Measurements from ENCODE around the gene GOLM1.
"Not testable (repeated sequence)": the region's sequence is repeated elsewhere in the genome, so short reads cannot be mapped to it uniquely, and the experiment has no call there.

The GOLM1 gene, protein sequence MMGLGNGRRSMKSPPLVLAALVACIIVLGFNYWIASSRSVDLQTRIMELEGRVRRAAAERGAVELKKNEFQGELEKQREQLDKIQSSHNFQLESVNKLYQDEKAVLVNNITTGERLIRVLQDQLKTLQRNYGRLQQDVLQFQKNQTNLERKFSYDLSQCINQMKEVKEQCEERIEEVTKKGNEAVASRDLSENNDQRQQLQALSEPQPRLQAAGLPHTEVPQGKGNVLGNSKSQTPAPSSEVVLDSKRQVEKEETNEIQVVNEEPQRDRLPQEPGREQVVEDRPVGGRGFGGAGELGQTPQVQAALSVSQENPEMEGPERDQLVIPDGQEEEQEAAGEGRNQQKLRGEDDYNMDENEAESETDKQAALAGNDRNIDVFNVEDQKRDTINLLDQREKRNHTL

DNA sequence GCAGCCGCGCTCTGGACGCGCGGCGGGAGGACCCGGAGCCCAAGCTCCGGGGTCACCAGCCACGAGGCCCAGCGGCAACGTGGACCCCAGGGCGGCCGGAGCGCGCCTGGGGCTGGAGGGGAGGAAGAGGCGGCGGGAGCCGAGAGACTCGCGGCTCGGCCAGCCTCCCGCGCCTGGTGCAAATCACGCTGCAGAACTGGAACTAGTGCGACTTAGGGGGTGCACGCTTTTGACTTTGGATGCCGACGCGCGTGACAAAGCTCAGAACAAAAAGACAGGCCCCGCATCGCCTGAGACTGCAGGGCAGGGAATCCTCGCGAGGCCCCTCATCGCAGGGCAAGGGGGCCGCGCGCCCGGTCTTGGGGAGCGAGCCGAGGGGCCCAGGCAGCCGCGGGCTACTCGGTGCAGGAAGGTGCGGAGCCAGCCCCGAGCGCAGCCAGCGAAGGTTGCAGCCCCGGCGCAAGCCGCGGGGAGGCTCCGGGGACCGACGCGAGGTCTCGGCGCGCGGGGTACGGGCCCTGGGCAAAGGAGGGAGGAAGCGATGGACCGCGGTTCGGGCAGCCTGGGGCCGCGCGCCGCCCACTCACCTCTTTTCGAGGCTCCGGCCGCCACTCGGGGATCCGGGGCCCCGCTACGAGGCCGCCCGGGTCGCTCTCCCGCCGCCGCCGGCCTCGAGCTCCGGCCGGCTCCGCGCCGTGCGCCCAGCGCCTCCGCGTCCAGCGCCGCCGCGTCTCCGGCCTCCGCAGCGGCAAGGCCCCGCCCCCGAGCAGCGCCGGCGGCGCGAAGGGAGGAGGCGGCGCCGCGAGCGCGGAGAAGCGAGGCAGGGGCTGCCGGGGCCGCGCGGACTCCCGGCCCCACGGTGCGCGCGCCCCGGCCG, at the start of gene GOLM1:
Gene GOLM1, minus strand, starts transcription at position 735 of the 877 bp plus-strand sequence. CDS start 20,238 bp downstream, outside the sequence.
- no peak for DNase-seq

DNA sequence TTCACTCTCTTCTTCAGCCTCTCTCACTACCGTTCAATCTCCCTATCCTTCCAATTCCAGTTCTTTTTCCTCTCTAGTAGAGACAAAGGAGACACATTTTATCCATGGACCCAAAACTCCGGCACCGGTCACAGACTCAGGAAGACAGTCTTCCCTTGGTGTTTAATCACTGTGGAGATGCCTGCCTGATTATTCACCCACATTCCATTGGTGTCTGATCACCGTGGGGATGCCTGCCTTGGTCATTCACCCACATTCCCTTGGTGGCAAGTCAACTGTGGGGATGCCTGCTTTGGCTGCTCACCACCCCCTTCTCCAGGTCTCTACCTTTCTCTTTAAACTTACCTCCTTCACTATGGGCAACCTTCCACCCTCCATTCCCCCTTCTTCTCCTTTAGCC, 47.3 kb upstream of the GOLM1 start:
- not testable (repeated sequence) for DNase-seq

DNA sequence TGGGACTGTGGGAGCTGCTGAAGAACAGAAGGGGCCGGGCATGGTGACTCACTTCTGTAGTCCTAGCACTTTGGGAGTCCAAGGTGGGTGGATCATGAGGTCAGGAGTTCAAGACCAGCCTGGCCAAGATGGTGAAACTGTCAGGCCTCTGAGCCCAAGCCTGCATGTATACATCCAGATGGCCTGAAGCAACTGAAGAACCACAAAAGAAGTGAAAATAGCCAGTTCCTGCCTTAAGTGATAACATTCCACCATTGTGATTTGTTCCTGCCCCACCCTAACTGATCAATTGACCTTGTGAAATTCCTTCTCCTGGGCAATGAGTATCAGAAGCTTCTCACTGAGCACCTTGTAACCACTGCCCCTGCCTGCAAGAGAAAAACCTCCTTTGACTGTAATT, 46.6 kb upstream of the GOLM1 start:
- not testable (repeated sequence) for DNase-seq

DNA sequence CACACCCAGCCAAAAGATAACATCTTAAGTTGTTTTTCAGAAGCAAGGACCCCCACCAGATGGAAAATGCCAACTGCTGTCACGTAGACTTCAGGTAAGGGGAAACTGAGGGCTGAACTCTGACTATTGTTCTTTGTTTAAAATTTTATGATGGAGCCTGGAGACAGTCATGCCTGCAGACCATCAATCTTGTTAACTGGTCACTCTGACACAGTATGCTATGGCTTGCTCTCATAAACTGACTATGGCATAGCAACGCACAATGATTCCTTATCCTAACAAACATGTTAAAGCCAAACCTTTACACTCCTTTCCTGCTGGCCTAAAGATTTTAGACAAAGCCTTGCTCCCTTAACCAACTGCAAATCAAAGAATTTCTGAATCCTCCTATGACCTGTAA, 43.6 kb upstream of the GOLM1 start:
- no peak for DNase-seq

DNA sequence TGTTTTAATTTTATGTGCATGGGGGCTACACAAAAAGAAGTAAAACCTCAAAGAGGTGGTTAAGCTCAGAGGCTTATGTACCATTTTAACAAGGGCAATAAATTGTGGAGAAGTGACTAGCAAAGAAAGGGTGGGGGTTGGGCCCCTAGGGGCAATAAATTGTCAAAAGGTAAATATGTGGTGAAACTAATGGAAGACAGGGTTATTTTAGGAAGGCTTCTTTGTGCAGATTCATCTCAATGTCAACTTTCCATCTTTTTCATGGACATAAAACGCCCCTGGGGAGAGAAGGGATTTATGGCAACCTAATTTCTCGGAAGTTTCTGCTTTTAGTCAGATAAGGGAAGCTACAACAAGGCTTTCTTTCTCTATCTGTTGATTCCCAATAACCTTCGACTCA, 42.5 kb upstream of the GOLM1 start:
- DNase-seq: no peak

DNA sequence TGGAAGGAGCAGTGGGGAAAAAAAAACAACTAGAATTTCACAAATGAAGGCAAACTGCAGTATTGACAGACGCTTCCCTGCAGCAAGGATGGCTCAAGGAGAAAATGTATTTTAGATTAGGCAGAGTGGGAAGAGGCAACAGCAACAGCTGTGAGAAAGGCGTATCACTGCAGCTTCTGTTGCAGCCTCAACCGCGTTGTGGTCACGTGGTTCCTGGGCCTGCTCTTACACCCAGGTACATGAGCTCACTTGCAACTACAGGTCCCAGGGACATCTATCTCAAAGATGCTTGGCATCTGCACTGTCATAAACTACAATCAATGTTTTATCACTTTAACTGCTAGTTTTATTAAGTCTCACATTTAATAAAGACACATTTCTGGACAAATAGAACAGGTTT, 36.0 kb upstream of the GOLM1 start:
- DNase-seq: no peak

DNA sequence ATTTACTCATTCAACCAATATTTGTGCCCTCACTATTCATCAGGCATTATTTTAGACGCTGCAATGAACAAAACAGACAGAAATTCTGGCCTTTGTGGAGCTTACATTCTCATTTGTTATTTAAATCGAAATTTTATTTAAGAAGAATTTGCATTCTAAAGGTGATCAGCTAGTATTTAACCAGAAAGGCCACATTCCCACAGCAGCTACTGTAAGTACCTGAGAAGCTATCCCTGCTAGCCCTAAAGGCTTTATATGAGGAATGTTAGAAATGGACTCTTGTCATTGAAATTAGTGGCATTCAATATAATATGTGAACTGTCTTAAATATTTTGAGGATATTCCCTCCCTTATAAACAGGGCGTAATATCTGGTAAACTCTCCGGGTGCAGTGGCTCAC, 35.0 kb upstream of the GOLM1 start:
- DNase-seq: no peak

DNA sequence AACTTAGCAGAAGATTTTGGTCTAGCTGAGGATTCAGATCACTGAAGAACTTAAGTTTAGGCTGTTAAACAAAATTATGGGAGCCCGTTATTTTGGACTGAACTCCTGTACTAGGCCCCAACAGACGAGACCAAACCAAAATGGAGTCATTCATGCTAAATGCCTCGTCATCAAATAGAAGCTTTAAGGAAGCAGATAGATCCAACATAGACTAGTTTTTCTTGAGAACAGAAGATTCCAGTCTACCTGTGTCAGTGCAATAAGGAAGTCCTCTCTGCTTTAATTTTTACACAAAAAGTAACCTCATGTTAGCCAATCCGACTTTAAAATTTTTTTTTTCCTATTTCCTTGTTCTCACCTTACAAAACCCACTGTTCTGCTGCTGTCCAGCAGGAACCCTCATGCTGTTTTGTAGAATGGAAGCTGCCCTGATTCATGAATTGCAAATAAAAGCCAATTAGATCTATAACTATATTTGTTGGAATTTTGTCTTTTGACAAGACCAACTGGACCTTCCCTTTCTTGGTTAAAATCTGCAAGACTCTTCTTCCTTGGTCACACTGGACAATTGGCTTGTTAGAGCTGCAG, 29.0 kb upstream of the GOLM1 start:
- DNase-seq: no peak

DNA sequence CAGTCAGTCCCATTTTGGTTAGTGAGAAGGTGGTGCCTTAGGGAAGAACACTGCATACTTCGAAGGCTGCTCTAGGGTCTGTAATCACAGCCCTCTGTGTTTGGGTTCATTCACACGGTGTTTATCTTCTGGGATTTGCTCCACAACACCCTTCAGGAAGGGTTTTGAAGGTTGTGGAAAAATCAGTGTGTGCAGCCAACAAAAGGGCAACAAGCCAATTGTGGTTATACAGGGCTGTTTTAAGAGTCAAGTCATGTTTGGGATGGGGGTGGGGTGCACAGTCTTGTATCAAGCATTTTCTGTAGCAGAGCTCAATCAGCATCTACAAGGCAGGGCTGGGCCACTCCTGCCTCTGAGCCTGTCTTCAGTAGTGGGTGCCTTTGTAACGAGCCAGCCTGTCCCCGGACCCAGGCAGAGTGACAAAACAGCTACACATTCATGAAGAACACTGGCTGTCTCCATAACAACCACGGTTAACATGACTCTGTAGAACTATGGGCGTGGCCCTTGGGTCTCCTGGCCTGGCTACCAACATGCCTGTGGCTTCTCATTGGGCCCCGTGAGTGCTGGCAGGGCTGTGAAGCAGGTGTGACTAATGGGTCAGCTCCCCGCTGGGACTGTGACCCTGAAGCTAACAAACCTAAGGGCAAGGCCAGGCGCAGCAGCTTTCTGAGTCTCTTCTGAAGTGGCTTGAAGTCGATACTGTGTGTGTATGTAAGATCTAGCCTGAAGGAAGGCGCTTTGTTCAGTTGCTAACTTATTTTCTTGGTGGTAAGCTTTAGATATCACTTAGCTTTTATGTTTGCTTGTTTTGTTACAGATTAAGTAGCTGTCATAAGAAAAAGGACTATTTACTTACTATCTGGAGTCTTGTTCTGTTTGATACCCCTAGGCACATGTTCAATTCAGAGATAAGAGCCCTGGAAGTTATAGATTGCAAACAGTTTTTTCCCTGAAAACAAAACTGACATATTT, 27.9 kb upstream of the GOLM1 start:
- peak; percentile 84 for DNase-seq

DNA sequence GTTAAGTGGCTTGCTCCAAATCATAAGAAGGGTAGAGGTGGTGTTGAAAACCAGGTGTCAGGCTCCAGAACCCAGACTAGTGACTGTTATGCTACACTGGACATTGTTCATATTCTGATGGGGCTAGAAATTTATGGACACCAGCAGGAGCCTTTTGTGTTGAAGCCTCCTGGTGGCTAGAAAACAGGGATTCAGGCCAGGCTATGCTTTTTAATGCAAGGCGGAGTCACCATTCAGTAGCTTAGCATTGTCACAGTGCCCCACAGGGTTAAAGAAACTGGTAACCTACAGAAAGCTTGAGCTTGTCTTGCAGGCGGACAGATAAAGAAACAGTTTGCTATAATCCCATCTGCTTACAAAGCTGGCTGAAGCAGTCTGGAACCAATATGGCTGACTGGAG, 23.0 kb upstream of the GOLM1 start:
- no peak for DNase-seq

DNA sequence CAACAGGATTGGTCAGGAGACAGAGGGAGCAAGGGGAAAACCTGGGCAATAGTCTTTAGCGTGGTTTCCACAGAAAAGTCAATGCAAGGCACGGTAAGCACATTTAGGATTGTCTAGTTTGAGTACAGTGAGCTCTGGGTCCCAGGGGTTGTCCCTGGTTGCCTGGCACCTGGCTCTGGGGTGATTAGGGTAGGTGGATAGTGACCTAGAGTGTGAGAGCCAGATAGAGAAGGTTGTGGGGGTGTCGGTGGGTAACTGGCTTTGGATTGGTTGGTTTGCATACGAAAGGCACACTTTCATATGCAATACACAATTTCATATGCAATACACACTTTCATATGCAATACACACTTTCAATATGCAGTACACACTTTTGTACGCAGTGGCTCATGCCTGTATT, 20.1 kb upstream of the GOLM1 start:
- DNase-seq: no peak

DNA sequence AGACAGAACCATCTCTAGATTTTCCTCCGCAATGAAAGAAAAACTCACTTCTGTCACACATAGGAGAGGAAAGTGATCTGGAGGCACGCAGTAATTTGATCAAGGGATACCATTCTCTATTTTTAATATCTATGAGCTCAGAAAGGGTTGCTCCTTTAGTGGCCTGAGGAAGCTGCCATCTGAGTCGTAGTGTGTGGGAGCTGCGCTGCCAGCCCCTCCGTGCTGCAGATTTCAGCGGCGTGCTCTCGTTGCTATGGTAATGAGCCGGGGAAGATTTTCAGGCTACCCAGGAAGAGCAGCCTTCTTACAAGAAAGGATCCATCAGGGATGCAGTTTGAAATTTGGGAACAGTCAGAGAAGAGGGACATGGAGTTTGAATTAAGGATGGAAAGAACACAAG, 17.1 kb upstream of the GOLM1 start:
- DNase-seq: no peak

DNA sequence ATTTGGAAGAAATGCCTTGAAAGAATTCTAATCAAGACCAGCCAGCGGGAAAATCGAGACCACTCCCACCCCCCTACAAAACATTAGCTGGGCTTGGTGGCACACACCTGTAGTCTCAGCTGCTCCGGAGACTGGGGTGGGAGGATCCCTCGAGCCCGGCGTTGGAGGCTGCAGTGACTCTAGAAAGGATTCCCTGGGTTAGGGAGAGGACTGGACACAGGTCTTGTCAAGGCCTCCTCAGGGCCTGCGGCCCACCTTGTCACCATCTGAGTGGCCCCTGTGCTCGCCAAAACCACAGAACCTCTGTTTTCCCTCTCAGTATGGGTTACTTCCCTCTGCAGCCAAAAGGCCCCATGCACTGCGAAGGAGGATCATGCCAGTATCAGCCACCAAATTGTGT, 16.5 kb upstream of the GOLM1 start:
- DNase-seq: no peak

DNA sequence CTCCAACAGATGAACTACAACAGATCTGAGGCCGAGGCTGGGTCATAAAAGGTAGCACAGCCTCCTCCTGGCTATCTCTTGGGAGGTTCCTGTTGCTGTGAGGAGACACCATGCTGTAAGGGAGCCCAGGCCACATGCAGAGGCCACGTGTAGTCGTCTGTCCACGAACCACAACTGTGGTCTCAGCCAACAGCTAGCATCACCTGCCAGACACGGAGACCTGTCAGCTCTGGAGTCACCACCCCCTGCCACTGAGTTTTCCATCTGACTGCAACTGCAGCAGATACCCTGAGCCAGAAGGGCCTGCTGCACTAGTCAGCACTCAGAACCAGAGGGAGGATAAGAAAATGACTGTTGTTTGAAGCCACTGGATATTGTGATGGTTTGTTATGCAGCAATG, 12.7 kb upstream of the GOLM1 start:
- DNase-seq: no peak

DNA sequence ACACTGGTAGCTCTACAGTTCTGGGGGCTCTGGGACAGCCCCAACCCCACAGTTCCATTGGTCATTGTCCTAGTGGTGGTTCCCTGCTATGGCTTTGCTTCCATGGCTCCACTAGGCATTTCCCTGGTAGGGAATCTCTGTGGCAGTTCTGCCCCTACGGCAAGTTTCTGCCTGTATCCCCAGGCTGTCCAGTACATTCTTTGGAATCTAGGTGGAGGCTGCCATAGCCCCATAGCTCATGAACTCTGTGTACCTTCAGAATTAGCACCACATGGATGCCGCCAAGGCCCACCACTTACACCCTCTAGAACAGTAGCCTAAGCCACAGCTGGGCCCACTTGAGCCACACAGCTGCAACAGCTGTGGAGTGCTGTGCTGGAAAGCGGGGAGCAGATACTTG, 3.3 kb upstream of the GOLM1 start:
- no peak for DNase-seq

DNA sequence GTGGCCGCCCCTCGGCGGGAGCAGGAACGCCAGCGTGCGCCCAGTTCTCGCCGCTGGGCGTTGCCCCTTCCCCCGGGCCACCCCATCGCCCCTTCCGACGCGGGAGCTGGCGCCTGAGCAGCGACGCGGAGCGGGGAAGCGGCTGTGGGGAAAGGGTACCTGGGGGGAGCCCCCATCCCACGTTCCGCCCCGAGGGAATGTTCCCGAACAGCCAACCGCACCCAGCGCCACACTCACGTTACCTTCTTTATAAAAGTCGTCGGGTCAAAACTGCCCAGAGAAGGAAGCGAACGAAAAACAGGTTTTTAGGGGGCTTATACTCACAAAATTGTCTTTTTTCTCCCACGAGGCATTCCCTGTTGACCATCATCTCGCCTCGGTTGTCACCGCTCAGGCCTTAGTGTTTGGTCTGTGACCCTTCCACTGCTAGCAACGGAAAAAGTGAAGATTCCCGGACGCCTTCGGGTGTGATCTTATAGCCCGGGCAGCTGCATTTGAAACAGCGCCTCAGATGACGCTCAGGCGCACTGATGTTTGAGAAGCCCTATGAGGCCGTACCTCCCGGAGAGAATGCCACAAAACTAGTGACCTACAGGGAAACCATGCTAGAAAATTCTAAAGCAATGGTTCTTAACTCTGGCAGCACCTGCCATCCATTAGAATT, 475 bp upstream of the GOLM1 start:
- no peak for DNase-seq

DNA sequence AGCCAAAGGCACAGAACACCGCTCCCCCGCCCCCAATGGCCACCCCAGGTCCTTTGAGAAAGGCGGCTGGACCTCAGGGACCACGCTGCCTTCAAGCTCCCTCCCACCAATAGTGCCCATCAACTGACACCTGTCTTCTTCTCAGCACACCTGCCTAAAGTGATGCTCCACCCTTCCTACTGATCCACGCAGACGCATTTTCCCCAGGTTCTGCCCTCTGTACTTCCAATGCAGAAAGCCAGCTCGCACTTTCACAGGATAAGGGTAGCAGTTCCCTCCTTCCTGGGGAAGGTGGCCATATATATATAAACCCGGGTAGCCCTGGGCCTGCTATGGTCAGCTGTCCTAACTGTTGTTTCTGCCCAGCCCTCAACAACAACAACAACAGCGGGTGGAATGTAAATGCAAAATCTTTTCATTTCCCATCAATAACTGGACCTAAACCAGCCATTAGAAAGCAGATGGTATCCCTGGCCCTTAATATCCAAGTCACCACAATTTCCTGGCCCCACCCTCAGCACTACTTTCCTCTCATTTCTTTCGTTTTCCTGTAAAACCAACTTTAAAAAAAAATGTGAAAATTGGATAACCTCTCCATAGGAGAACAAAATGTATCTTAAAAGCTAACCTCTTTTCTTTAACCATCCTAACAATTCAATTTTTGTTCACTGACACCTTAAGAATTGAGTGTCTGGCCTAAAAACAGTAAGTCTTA, 1.7 kb downstream of the GOLM1 start:
- DNase-seq: no peak

DNA sequence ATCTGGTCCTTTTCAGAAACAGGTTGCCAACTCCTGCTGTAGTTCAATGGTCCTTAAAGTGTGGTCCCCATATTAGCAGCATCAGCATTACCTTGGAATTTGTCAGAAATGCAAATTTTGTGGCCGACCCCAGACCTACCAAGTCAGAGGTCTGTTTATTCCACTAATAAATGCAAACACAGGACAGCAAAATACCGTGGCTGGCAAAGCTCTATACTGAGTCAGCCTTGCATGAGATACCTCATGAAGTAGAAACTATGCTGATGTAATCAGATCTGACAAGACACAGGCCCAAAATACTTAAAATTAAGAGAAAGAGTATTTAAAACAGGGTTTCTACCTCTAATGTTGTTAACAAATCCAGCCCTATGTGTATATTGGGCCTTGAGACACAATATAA, 3.0 kb downstream of the GOLM1 start:
- no peak for DNase-seq

DNA sequence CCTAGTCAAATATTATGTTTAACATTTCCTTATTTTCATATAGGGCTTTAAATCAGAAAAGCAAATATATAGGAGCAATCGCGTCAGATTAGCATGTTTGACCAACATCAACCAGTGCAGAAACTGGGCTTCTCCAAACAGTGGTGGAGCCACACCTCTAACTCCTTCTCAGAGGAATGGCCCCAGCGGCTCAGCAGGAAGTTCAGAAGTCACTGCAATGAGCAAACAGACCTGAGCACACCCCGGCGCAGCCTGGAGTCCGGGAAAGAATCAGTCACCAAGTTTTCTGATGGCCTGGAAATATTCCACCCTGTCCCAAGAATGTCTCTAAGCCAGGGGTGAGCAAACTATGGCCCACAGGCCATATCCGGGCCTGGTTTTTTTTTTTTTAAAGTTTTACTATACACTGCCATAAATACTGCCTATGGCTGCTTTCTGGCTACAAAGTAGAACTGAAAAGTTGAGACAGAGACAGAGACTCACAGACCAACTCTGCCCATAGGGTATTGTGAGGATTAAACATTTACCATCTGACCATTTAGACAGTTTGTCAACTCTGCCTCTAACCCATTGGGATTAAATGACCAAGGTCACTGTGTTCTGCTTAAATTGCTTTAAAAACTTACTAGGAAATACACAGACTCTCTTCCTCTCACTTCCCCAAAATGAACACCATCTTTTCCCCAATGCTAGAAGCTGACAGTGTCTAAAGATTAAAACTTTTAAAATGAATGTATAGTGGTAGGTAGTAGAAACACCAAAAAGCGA, 5.4 kb downstream of the GOLM1 start:
- no peak for DNase-seq

DNA sequence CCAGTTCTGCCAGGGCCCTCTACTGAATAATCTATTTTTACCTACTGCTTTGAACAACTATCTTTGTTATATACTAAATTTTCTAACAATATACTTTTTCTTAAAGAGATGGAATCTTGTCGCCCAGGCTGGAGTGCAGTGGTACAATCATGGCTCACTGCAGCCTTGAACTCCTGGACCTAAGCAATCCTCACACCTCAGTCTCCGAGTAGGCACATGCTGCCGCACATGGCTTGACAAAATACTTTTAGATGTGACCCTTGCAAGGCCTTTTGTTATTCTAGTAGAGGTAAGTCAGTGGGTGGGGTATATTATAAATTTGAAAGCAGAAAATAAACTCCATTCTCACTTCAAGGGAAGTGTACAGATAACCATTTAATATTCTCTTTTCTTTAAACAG, 7.9 kb downstream of the GOLM1 start:
- DNase-seq: no peak

DNA sequence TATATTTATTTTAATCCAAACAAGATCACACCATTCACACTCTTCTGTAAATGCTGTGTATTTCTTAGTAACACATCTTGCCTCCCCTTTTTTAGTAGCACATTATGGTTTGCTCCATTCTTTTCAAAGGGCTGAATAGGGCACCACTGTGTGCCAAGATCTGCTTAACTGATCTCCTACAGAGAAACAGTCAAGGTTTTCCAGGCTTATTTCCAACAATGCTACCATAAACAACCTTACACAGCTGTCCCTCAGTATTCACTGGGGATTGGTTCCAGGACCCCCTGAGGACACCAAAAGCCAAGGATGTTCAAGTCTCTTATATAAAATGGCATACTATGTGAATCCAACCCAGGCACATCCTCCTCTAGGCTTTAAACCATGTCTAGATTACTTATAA, 16.5 kb downstream of the GOLM1 start:
- no peak for DNase-seq

Data from DMS79 (cell line).